Renal cortex interstitium (tissue), 11 donors: Measurements from ENCODE around the gene ASRGL1. TPM values are rescaled to one million over a fixed set of nuclear protein-coding genes. Genes with fewer than 3 reads are reported as not detected.

Experiments
- DNase-seq, 11 donors: peaks; one replicate each; pipeline ENCODE4 v3.0.0-alpha.2; 2013; ENCODE audit warnings: low read depth in 9 of 11, low spot score in 4 of 11; ENCODE audit errors: extremely low read depth in 1 of 11
- polyA plus RNA-seq, 3 donors: library from polyadenylated mRNA; unstranded; fragments of 120-200 nt; gene quantifications; one replicate each; pipeline ENCODE4 v1.2.1, GENCODE V29; 2013; ENCODE audit not compliant: insufficient read length in 3 of 3

Gene ASRGL1
- polyA plus RNA-seq, 3 donors: 61.7 to 69.6 (median 63.0) TPM

- no peak for DNase-seq
These were observed 91.8 kb downstream of the ASRGL1 start for GRCh38 chr11:62428871-62429560.

- no peak for DNase-seq
These were observed 93.2 kb downstream of the ASRGL1 start for GRCh38 chr11:62430425-62430824.

GRCh38 chr11:62431171-62431901, 94.1 kb downstream of the ASRGL1 start:
- DNase-seq: no peak

GRCh38 chr11:62432695-62433094, 95.4 kb downstream of the ASRGL1 start:
- DNase-seq: no peak

GRCh38 chr11:62433141-62433903, 96.1 kb downstream of the ASRGL1 start:
- DNase-seq: no peak

GRCh38 chr11:62433904-62434276, 96.6 kb downstream of the ASRGL1 start:
- no peak for DNase-seq

GRCh38 chr11:62435846-62436660, 98.8 kb downstream of the ASRGL1 start:
- no peak for DNase-seq

GRCh38 chr11:62437616-62438015, 100.4 kb downstream of the ASRGL1 start:
- DNase-seq: no peak

- no peak for DNase-seq
These were observed 101.4 kb downstream of the ASRGL1 start for GRCh38 chr11:62438641-62439040.

GRCh38 chr11:62439785-62440602, 102.7 kb downstream of the ASRGL1 start:
- DNase-seq: no peak

Other genes with a start within 250 kb of the ASRGL1 start
- 10 to 100 TPM; 35.5 to 43.4 (median 38.9) TPM for gene INCENP, start 213.4 kb upstream of the ASRGL1 start, polyA plus RNA-seq
- gene SCGB1D1, start 147.2 kb upstream of the ASRGL1 start, polyA plus RNA-seq: not detected
- under 1 TPM; 0.27 to 0.59 (median 0.51) TPM for gene SCGB2A1, start 128.8 kb upstream of the ASRGL1 start, polyA plus RNA-seq
- 1 to 10 TPM; 2.1 to 2.3 (median 2.1) TPM for gene SCGB1D2, start 95.2 kb upstream of the ASRGL1 start, polyA plus RNA-seq
- not detected for gene SCGB2A2, start 67.3 kb upstream of the ASRGL1 start, polyA plus RNA-seq
- gene SCGB1D4, start 38.4 kb upstream of the ASRGL1 start, polyA plus RNA-seq: not detected
- gene SCGB1A1, start 81.6 kb downstream of the ASRGL1 start, polyA plus RNA-seq: not detected
- 100 to 1,000 TPM; 193 to 231 (median 198) TPM for gene AHNAK, start 209.4 kb downstream of the ASRGL1 start, polyA plus RNA-seq
- 1,000 to 10,000 TPM; 2,243 to 2,394 (median 2,287) TPM for gene EEF1G, start 236.4 kb downstream of the ASRGL1 start, polyA plus RNA-seq